GM10266 (cell line): ENCODE data around the gene HCN3.
A peak's percentile ranks its signal among the peaks of the same experiment; 100 is the strongest.

ENCODE experiments used
- DNase-seq: peaks from one replicate; pipeline ENCODE4 v3.0.0; 2012; ENCODE audit errors: extremely low spot score
- CTCF ChIP-seq: IDR thresholded peaks from 2 replicates; pipeline ENCODE4 v1.5.1; 2012; ENCODE audit warnings: mild to moderate bottlenecking, low read depth; ENCODE audit not compliant: control insufficient read depth, insufficient read depth; ENCODE audit errors: missing control alignments

Gene HCN3

DNA sequence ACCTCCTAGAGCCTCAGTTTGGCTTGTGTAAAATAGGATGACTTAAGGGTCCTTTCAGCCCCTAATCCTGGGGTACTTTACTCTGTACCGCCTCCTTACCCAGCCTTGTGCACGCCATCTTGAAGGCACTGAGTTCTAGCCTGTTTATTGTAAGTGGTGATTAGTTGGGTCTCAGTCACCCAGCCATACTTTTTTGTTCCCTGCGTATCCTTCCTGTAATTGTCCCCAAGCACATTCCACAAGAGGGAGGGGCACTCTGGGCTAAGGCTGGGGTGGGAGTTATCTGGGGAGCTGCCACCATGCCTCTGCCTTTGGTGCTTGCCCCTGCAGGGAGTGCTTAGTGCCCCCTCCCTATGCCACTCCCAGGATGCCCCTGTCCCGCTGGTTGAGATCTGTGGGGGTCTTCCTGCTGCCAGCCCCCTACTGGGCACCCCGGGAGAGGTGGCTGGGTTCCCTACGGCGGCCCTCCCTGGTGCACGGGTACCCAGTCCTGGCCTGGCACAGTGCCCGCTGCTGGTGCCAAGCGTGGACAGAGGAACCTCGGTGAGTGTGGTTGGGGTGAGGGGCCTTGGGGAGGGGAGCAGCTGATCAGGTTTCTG, 32.3 kb downstream of the HCN3 start:
- no peak for DNase-seq
- no peak for TF ChIP-seq CTCF

- TF ChIP-seq CTCF, result no peak
- no peak for DNase-seq
Measured at GRCh38 chr1:155313261-155313660, 36.0 kb downstream of the HCN3 start.

DNA sequence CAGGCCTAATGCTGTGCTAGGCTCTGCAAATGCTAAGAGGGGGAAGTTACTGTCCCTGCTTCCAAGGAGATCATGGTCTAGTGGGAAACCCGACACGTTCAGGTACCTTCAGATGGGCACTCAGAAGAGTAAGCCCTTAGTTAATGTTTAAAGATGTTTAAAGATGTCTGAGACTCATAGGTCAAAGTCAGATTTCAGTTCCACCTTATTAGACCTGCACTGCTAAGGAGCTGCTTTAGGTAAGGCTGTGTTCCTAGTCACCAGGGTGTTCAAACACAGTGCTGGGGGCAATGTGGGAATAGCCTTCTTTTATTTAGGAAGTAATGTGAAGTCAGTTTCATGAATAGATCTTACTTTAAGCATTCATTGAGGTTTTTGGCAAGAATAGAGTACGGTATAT, 39.7 kb downstream of the HCN3 start:
- TF ChIP-seq CTCF, result no peak
- no peak for DNase-seq

DNA sequence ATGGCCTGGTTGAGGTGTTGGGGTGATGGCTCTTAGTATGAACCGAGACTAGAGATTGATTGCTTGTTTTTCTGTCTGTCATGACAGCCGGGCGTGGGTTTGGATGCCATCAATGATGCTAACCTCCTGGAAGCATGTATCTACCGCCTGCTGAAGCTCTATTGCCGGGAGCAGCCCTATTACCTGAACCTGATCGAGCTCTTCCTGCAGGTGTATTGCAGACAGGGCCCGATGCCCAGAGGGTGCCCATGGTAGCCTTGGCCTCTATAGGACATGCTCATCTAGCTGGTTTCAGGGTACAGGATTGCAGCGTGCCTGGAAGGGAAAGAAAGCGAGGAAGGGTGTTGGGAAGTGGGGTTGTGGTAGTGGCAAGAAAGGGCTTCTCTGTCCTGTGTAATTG, 40.8 kb downstream of the HCN3 start:
- TF ChIP-seq CTCF, result no peak

GRCh38 chr1:155319536-155319935, 42.3 kb downstream of the HCN3 start:
- DNase-seq, result no peak
- TF ChIP-seq CTCF, result no peak

More for the DNA sequence above, 40.8 kb downstream of the HCN3 start:
- no peak for DNase-seq

DNA sequence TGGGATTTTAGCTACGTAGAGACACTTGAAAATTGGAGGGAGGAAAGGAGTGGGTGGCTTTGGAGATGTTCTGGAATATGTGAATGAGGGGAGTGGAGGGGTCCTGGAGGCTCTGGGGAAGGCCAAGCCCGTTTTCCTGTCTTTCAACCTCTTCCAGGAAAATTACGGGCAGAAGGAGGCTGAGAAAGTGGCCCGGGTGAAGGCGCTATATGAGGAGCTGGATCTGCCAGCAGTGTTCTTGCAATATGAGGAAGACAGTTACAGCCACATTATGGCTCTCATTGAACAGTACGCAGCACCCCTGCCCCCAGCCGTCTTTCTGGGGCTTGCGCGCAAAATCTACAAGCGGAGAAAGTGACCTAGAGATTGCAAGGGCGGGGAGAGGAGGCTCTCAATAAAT, 43.0 kb downstream of the HCN3 start:
- DNase-seq, result no peak
- no peak for TF ChIP-seq CTCF

DNA sequence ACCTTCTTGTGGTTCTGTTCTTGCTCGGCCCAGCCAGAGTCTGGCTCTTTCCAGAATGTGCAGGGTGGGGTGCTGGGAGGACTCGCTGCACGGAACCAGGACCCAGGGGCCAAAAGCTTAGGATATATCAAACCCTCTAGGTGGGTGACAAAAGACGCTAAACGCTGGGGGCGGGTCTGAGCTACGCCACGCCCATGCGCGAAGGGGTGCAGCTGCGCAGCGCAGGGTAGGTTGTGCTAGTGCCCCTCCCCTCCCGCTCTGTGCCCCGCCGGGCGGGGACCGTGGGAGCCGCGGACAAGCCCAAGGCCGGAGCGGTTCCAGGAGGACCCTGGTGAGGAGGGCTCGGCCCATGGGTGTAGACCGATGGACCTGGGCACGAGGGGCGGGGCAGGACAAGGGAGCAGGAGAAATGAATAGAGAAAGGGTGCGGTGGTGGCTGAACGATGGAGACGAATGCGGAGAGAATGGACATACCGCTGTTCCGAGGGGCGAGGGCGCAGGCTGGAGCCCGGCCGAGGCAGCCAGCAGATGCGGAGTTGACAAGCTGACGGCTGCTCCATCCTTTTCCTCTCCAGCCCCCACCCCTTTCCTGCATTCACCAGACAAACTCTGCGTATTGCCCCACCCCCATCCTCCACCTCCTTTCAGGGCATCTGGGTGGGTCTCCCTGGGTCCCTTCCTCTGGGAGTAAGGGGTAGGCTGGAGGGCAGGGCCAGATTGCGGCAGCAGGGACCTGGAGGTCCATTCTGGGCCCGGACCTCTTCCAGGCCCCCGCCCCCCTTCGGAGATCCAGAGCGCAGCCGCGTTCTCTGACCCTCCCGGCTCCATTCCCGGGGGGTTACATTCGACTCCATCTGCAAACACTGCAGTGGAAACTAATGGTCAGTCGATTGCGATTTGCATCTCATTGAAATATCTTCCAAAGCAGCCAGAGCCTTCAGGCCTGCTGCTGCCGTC, 43.7 kb downstream of the HCN3 start, which contains the start of gene RUSC1:
Gene RUSC1 (plus strand): TSS at position 234 of the 957 bp plus-strand sequence. CDS start 880 bp downstream, outside the sequence.
- peak; percentile 82 for DNase-seq
- TF ChIP-seq CTCF, result no peak
